GM21786 (cell line): ENCODE data around the gene APOE.
"Not testable (repeated sequence)": the region's sequence is repeated elsewhere in the genome, so short reads cannot be mapped to it uniquely, and the experiment has no call there.

Source experiments
- ATAC-seq: cut with Tn5 transposase; IDR thresholded peaks from one replicate; pipeline ENCODE4 v1.9.1; 2021; ENCODE audit not compliant: unreplicated experiment

APOE gene

DNA sequence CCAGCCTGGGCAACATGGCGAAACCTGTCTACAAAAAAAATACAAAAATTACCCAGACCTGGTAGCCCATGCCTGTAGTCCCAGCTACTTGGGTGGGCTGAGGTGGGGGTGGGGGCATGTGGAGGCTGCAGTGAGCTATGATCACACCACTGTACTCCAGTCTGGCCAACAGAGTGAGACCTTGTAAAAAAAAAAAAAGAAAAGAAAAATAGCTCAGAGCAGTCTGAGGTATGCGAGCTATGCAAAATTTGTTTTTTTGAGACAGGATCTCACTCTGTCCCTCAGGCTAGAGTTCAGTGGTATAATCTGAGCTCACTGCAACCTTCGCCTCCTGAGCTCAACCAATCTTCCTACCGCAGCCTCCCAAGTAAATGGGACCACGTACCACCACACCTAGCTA, 21.7 kb upstream of the APOE start:
- no peak for ATAC-seq

DNA sequence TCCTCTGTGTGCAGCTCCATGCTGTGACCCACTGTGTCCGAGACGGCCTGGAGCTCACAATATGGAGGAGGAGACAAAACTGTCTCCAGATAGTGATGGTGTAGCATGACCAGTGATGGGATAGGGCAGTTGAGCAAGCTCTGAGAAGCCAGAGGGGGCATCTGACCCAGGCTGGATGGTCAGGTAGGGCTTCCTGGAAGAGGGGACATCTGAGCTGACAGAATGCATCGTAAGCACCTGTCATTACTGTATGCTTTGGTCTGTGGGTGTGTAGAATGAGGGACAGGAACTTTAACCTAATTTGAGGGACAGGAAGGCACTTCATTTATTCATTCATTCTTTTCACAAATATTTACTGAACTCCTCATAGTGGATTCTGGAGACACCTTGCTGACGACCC, 21.0 kb upstream of the APOE start:
- ATAC-seq: no peak

DNA sequence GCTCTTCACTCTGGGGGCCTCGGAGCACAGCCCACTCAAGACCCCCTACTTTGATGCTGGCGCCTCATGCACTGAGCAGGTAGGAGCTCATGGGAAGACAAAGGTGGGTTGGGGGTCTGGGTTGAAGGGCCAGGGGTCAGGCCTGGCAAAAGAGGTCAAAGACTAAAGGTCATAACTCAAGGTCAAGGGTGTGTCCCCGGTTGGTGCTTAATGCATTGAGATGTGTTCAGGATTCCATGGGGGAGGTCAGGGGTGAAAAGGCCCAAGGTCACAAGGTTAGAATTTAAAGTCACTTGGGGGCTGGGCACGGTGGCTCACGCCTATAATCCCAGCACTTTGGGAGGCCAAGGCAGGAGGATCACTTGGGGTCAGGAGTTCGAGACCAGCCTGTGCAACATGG, 19.5 kb upstream of the APOE start:
- ATAC-seq: no peak

DNA sequence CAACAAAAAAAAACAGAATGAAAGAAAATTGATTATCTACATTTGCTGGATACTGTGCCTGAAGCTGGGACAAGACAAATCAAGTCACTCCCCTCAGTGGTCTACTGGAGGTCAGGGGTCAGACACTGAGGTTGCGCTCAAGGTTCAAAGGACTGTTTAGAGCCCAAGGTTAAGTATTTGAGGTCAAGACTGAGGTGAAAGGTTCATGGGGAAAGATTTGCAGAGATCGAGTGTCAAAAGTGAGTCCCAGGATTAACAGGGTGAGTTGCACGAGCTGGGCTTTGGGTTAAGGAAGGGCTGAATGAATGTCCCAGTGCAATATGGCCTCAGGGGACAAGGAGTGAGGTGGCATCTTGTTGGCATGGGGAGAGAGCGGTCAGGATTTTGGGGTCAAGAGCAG, 17.9 kb upstream of the APOE start:
- ATAC-seq: no peak

DNA sequence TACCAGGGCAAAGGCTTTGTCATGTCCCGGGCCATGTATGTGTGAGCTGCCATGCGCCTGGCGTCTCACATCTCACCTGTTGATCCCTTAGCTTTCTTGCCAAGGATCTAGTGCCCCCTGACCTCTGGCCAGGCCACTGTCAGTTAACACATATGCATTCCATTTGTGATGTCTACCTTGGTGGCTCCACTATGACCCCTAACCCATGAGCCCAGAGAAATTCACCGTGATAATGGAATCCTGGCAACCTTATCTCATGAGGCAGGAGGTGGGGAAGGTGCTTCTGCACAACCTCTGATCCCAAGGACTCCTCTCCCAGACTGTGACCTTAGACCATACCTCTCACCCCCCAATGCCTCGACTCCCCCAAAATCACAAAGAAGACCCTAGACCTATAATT, 17.3 kb upstream of the APOE start:
- ATAC-seq: not testable (repeated sequence)

DNA sequence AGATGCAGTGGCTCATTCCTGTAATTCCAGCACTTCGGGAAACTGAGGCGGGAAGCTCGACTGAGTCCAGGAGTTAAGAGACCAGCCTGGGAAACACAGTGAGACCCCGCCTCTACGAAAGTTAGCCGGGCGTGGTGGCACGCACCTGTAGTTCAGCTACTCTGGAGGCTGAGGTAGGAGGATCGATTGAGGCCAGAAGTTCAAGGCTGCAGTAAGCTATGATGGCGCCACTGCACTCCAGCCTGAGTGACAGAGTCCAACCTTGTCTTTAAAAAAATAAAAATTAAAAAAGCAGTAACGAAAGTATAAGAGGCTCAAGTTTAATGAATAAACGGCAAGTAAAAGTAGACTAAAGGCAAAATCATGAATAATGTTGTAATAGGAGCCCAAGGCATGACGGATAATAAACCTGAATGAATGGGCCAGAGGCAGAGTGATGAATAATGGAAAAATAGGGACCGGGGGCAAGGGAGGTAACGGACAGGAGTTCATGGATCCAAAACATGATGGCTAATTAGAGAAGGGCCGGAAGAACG, 15.7 kb upstream of the APOE start:
- ATAC-seq: no peak

DNA sequence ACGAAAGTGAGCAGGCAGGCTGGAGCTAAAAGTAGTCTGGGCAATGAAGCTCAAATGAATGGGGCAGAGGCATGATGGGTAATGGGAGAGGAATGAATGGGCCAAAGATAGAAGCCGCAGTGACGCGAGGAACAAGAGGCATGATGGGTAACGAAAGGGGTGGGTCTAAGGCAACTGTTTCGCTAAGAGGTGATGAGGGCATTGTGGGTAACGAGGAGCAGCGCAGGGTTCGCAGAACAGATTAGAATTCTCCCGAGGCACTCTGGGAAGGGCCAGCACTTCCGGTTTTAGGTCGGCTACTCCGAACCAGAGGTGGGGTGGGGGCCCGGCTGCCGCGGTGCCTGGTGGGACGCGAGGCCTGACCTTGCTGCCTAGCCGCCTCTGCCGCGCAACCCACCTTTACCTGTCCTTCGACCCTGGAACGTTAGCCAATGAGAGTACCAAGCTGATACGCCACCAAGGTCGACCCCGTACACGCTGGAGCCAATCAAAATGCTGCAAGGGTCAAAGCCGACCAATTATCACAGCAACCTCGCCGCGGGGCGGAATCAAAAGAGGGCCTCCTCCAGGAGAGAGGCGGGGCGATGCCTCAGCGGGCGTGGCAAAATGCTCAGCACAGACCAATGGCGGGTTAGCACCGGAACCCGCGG, 15.1 kb upstream of the APOE start:
- peak; percentile 79 for ATAC-seq

DNA sequence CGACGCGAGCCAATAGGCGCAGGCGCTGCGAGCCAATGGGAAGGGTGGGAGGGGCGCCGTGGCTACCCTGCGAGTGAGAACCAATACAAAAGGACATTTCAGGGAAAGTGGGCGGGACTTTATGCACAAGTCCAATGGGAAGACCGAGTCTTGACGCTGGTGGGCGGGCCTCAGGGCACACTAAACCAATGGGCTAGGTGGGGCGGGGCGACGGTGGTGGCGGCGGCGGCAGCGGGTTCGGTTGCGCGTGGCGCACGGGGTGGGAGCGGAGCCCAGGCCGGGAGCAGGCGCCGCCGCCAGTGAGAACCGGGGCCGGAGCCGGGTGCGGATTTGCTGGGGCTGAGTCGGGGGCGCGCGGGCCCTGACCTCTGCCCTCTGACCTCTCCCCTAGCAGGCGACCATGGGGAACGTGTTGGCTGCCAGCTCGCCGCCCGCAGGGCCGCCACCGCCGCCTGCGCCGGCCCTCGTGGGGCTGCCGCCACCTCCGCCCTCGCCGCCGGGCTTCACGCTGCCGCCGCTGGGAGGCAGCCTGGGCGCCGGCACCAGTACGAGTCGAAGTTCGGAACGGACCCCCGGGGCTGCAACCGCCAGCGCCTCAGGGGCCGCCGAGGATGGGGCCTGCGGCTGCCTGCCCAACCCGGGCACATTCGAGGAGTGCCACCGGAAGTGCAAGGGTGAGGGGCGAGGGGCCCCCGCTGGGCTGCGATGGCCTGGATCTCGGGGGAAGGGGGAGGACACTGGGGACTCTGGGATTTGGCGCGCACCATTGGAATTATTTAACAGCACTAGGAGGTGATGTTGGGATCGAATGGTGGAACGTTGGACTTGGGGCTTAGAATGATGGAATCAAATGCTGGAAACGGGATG, 14.3 kb upstream of the APOE start, which contains the start of gene TOMM40:
Gene TOMM40 (plus strand): TSS at position 239 of the 867 bp plus-strand sequence. CDS start 162 bp downstream, at position 401.
- no peak for ATAC-seq

DNA sequence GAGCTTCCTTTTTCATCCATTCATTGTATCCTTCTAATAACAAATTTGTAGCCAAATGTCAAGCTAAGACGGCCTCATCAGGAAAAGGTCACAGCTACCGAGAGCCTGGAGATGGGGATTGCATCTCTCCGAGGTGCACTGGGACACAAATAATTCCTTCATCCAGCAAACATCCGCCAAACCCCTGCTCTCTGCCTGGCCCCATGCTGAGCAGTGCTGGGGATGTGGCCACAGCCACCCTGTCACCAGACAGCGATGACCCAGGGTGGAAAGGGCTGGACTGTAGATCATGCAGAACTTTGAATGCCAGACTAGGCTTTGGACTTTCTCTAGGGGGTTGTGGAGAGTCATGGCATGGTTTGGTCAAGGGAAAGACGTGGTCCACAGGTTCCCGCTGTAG, 12.7 kb upstream of the APOE start:
- no peak for ATAC-seq

DNA sequence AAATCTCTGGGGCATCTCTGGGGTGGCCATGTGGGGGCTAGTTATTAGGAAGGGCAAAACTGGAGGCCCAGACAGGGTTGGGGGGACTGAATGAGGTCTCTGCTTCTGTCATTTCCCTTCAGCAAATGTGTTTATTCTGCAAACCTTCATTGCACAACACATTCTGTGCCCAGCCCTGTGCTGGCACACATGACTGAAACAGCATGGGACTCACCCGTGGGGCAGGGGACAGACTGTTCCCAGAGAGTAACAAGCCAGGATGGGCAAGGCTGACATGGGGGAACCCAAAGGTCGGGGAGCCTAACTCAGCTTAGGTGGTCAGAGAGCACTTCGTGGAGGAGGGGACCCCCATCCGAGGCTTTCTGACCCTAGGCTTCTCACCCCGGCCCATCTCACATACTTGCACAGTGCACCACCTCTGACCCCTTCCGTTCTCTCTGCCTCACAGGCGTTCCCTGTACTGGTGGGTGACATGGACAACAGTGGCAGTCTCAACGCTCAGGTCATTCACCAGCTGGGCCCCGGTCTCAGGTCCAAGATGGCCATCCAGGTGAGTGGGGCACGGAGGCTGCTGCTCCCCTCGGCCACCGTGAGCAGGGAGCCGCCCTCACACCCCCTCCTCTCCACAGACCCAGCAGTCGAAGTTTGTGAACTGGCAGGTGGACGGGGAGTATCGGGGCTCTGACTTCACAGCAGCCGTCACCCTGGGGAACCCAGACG, 12.1 kb upstream of the APOE start:
- no peak for ATAC-seq

DNA sequence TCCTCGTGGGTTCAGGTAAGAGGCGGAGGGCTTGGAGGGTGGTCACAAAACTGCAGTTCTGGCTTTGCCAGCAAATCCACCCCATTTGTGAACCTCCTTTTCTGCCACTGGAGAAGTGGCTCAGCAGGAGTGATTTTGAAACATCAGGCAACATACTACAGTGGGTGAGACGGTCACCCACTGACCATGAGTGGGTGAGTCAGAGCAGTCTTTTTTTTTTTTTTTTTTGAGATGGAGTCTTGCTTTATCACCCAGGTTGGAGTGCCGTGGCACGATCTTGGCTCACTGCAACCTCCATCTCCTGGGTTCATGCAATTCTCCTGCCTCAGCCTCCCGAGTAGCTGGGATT, 11.6 kb upstream of the APOE start:
- no peak for ATAC-seq

DNA sequence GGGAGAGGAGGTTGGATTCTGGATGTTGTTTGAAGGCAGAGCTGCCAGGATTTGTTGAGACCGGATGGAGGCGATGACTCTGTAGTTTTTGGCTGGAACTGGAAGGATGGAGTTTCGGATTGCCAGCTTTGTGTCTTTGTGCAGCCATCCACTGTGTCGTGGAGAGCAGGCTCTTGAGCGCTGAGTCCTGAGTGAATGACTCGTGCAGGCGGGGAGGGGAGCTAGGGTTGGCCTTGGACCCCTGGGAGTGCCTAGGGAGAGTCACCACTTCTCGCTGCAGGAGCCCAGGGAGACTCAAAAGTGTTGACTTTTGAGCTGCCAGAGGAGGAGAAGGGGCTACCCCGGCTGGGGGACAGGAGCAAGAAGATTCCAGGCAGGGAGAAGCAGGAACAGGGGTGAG, 10.7 kb upstream of the APOE start:
- no peak for ATAC-seq

DNA sequence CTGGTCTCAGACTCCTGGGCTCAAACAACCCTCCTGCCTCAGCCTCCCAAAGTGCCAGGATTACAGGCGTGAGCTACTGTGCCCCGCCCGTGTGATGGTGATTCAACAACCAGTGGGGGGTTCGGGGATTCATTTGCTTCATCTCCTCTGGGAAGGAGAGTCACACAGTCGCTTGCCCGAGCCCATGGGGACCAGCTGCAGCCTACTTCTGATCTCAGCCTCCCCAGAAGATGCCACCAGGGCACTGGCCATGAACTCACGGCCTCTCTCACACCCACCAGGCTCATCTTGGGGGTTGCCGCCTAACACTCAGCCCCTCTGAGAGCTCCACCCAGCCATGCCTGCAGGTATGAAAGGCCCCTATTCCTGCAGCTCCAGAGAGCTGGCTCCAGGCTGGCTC, 7.8 kb upstream of the APOE start:
- ATAC-seq: no peak

DNA sequence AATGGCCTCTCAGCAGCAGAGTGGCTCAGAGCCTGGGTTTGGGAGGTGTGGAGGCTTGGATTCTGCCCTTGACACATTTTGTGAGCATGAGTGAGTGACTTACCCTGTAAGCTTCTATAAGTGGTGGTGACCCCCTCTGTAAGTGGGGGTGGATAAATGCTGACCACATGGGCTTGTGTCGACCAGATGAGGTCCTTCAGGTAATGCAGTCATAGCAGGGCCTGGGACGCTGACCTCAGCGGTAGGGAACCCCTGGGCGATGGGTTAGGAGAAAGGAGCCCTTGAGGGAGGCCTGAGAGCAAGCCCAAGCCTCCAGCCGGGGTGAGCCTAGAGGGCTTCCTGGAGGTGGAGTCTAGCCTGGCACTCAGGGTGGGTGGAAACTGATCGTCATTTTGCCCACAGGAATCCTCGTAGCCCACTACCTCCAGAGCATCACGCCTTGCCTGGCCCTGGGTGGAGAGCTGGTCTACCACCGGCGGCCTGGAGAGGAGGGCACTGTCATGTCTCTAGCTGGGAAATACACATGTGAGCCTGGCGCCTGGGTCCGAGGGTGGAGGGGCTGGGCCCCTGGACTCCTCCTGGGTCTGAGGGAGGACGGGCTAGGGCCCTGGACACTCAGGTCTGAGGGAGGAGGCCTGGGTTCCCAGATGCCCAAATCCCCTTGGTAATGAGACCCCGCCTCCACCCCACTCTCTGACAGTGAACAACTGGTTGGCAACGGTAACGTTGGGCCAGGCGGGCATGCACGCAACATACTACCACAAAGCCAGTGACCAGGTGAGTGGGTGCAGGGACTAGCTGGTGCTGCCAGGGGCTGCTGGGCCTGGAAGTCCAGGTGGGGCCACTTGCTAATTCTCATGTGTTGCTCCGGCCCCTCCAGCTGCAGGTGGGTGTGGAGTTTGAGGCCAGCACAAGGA, 5.0 kb upstream of the APOE start:
- no peak for ATAC-seq

DNA sequence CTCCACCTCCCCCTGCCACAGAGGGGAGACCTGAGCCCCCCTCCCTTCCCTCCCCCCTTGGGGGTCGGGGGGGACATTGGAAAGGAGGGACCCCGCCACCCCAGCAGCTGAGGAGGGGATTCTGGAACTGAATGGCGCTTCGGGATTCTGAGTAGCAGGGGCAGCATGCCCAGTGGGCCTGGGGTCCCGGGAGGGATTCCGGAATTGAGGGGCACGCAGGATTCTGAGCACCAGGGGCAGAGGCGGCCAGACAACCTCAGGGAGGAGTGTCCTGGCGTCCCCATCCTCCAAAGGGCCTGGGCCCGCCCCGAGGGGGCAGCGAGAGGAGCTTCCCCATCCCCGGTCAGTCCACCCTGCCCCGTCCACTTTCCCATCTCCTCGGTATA, 2.4 kb upstream of the APOE start:
- no peak for ATAC-seq

DNA sequence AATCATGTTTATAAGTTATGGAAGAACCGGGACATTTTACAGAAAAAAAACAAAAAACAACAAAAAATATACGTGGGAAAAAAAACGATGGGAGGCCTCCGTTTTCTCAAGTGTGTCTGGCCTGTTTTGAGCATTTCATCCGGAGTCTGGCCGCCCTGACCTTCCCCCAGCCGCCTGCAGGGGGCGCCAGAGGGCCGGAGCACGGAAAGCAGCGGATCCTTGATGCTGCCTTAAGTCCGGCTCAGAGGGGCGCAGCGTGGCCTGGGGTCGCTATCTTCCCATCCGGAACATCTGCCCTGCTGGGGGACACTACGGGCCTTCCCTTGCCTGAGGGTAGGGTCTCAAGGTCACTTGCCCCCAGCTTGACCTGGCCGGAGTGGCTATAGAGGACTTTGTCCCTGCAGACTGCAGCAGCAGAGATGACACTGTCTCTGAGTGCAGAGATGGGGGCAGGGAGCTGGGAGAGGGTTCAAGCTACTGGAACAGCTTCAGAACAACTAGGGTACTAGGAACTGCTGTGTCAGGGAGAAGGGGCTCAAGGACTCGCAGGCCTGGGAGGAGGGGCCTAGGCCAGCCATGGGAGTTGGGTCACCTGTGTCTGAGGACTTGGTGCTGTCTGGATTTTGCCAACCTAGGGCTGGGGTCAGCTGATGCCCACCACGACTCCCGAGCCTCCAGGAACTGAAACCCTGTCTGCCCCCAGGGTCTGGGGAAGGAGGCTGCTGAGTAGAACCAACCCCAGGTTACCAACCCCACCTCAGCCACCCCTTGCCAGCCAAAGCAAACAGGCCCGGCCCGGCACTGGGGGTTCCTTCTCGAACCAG, 1.8 kb upstream of the APOE start:
- ATAC-seq: no peak

DNA sequence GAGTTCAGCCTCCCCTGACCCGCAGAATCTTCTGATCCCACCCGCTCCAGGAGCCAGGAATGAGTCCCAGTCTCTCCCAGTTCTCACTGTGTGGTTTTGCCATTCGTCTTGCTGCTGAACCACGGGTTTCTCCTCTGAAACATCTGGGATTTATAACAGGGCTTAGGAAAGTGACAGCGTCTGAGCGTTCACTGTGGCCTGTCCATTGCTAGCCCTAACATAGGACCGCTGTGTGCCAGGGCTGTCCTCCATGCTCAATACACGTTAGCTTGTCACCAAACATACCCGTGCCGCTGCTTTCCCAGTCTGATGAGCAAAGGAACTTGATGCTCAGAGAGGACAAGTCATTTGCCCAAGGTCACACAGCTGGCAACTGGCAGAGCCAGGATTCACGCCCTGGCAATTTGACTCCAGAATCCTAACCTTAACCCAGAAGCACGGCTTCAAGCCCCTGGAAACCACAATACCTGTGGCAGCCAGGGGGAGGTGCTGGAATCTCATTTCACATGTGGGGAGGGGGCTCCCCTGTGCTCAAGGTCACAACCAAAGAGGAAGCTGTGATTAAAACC, 1.1 kb upstream of the APOE start:
- no peak for ATAC-seq

DNA sequence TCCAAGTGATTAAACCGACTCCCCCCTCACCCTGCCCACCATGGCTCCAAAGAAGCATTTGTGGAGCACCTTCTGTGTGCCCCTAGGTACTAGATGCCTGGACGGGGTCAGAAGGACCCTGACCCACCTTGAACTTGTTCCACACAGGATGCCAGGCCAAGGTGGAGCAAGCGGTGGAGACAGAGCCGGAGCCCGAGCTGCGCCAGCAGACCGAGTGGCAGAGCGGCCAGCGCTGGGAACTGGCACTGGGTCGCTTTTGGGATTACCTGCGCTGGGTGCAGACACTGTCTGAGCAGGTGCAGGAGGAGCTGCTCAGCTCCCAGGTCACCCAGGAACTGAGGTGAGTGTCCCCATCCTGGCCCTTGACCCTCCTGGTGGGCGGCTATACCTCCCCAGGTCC, 2.0 kb downstream of the APOE start:
- ATAC-seq: no peak

DNA sequence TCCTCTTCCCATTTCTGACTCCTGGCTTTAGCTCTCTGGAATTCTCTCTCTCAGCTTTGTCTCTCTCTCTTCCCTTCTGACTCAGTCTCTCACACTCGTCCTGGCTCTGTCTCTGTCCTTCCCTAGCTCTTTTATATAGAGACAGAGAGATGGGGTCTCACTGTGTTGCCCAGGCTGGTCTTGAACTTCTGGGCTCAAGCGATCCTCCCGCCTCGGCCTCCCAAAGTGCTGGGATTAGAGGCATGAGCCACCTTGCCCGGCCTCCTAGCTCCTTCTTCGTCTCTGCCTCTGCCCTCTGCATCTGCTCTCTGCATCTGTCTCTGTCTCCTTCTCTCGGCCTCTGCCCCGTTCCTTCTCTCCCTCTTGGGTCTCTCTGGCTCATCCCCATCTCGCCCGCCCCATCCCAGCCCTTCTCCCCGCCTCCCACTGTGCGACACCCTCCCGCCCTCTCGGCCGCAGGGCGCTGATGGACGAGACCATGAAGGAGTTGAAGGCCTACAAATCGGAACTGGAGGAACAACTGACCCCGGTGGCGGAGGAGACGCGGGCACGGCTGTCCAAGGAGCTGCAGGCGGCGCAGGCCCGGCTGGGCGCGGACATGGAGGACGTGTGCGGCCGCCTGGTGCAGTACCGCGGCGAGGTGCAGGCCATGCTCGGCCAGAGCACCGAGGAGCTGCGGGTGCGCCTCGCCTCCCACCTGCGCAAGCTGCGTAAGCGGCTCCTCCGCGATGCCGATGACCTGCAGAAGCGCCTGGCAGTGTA, 2.7 kb downstream of the APOE start:
- ATAC-seq: no peak
